Measurements from ENCODE around the gene PTGES2. TPM values are rescaled to one million over a fixed set of nuclear protein-coding genes. Genes with fewer than 3 reads are reported as not detected.
A peak's percentile ranks its signal among the peaks of the same experiment; 100 is the strongest.
"Not testable (repeated sequence)": the region's sequence is repeated elsewhere in the genome, so short reads cannot be mapped to it uniquely, and the experiment has no call there.

Gene PTGES2
- total RNA-seq, 6 donors from 2014 or later = 45.9 to 116 (median 61.1) TPM

DNA sequence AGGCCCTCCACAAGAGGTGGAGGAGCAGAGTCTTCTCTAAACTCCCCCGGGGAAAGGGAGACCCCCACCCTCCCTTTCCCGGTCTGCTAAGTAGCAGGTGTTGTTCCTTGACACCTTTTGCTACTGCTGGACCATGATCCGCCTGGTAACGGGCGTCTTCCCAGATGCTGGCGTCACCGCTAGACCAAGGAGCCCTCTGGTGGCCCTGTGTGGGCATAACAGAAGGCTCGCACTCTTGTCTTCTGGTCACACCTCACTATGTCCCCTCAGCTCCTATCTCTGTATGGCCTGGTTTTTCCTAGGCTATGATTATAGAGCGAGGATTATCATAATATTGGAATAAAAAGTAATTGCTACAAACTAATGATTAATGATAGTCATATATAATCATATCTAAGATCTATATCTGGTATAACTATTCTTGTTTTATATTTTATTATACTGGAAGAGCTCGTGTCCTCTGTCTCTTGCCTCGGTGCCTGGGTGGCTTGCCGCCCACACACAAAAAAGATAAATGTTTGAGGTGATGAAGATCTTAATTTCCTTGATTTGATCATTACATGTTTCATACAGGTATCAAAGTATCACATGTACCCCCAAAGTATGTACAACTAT is 2.6 kb upstream of the PTGES2 start:
- H3K4me1 ChIP-seq = peaks cover 20 to 34% (median 27%) of the 10 kb centered on the region in 4 donors
- not testable (repeated sequence) for H3K36me3 ChIP-seq; ATAC-seq (ENCODE audit: low FRiP score in 2 of 2); H3K27ac ChIP-seq; H3K27me3 ChIP-seq; H3K4me3 ChIP-seq; H3K9me3 ChIP-seq
- WGBS, 2 donors = 33 to 58% methylated on average over 5 to 11 of the region's 12 CpGs
- DNase-seq = peak in 1 of 2 donors; percentile 72
- TF ChIP-seq CTCF (IDR thresholded peaks at IDR 0.05) = peak in 3 of 6 experiments; percentile 19 to 53 (median 49)

- H3K27ac ChIP-seq = peak overlapping the region; percentile 94 to 97 (median 96)
Observed at GRCh38 chr9:128128836-128129590, 1.5 kb upstream of the PTGES2 start.

DNA sequence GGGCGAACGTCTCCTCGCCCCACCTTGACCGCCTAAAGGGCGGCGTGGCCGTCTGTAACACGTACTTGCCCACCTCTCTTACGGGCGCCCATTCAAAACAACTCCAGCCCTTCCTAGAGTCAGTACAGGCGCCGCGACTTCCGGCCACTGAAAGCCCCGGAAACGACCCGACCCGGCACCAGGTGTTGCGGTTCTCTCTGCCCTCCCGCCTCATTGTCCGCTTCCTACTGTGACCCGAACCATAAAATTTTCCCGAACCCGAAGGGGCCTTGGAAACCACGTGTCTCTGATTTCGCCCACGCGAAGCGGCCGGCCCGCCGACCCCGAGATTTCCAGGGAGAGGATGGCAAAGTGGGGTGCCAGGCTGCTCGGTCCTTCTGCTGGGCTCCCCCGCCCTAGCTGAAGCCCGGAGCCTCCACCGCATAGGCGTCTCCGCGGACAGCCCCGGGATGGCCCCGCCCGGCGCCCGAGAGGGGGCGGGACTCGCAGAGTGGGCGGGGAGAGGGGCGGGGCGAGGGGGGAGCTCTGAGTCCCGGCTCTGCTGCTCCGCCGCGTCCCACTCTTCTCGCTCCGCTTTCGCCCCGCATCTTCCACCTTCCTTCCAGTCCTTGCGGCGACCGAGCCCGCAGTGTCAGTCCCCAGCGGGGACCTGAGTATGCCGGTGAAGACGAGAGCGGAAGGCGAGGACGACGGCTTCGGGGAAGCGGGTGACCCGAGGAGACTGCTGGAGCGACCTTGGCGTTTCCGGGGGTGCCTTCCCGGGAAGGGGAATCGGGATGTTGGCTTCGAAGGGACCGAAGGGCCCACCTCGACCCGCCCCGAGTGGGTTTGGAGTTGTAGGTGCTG is 684 bp upstream of the PTGES2 start:
- Histone ChIP-seq H3K27ac (peak overlapping the region; percentile 94 to 97 (median 96)), H3K9me3 (no peaks in the 10 kb centered on the region), H3K4me3 (peak overlapping the region; percentile 68 to 100 (median 86)), H3K4me1 (peaks cover 20 to 39% (median 30%) of the 10 kb centered on the region in 4 donors), H3K27me3 (no peaks in the 10 kb centered on the region), H3K36me3 (peaks cover 0 to 13% (median 8%) of the 10 kb centered on the region in 4 donors)
- 0% methylated on average over 22 to 42 of the region's 82 CpGs for WGBS, 2 donors
- TF ChIP-seq EP300 (IDR thresholded peaks at IDR 0.05) (no peak), POLR2AphosphoS5 (IDR thresholded peaks at IDR 0.05) (peak; percentile 41 to 59), POLR2A (IDR thresholded peaks at IDR 0.05) (peak in 2 of 4 donors; percentile 33 to 53), CTCF (IDR thresholded peaks at IDR 0.05) (peak in 3 of 6 experiments; percentile 4 to 13 (median 8))
- DNase-seq = peak; percentile 83 to 96
- peak; percentile 95 to 96 for ATAC-seq (ENCODE audit: low FRiP score in 2 of 2)

More at GRCh38 chr9:128128836-128129590, 1.5 kb upstream of the PTGES2 start:
- DNase-seq = peak in 1 of 2 donors; percentile 78
- Histone ChIP-seq H3K9me3 (no peaks in the 10 kb centered on the region), H3K36me3 (peaks cover 0 to 5% (median under 1%) of the 10 kb centered on the region in 4 donors), H3K4me3 (peak overlapping the region; percentile 68 to 100 (median 86)), H3K4me1 (peaks cover 20 to 39% (median 30%) of the 10 kb centered on the region in 4 donors), H3K27me3 (no peaks in the 10 kb centered on the region)
- WGBS, 2 donors = 70 to 76% methylated on average over 18 to 29 of the region's 29 CpGs
- TF ChIP-seq POLR2A (IDR thresholded peaks at IDR 0.05) = no peak
- no peak for ATAC-seq (ENCODE audit: low FRiP score in 2 of 2)

GRCh38 chr9:128125580-128126354 is 1.8 kb downstream of the PTGES2 start:
- H3K27ac ChIP-seq = no peak overlapping the region
- peaks cover 4 to 37% (median 26%) of the 10 kb centered on the region in 4 donors for H3K36me3 ChIP-seq
- 61 to 73% methylated on average over 10 of the region's 10 CpGs for WGBS, 2 donors
- H3K9me3 ChIP-seq = no peaks in the 10 kb centered on the region
- TF ChIP-seq EP300 (IDR thresholded peaks at IDR 0.05) (no peak), CTCF (IDR thresholded peaks at IDR 0.05) (no peak), POLR2A (IDR thresholded peaks at IDR 0.05) (no peak), POLR2AphosphoS5 (IDR thresholded peaks at IDR 0.05) (no peak)
- ATAC-seq (ENCODE audit: low FRiP score in 2 of 2) (no peak), DNase-seq (no peak)
- no peaks in the 10 kb centered on the region for H3K27me3 ChIP-seq
- H3K4me3 ChIP-seq = peak overlapping the region in 1 of 4 donors; percentile 68
- H3K4me1 ChIP-seq = peaks cover 20 to 39% (median 30%) of the 10 kb centered on the region in 4 donors

Data from upper lobe of left lung (tissue), 6 donors.